HG03095 (cell line): ENCODE results near the gene RAB27B.

Experiments
- ATAC-seq: cut with Tn5 transposase; IDR thresholded peaks from one replicate; pipeline ENCODE4 v1.9.1; 2021; ENCODE audit warnings: moderate library complexity; ENCODE audit not compliant: unreplicated experiment

The RAB27B gene

GRCh38 chr18:54859667-54860421 is 31.6 kb downstream of the RAB27B start:
- no peak for ATAC-seq

- ATAC-seq: no peak
Measured at GRCh38 chr18:54860941-54861340, 32.7 kb downstream of the RAB27B start.

- ATAC-seq: no peak
Measured at GRCh38 chr18:54867131-54867530, 38.9 kb downstream of the RAB27B start.

GRCh38 chr18:54871231-54871630 is 43.0 kb downstream of the RAB27B start:
- ATAC-seq: no peak

GRCh38 chr18:54872681-54873080 is 44.4 kb downstream of the RAB27B start:
- no peak for ATAC-seq

GRCh38 chr18:54873884-54874255 is 45.6 kb downstream of the RAB27B start:
- ATAC-seq: no peak

- no peak for ATAC-seq
Measured at GRCh38 chr18:54875063-54875462, 46.8 kb downstream of the RAB27B start.

- ATAC-seq: no peak
Measured at GRCh38 chr18:54877076-54877475, 48.8 kb downstream of the RAB27B start.

GRCh38 chr18:54878159-54878622 is 49.9 kb downstream of the RAB27B start:
- no peak for ATAC-seq

GRCh38 chr18:54878659-54879358 is 50.5 kb downstream of the RAB27B start:
- ATAC-seq: no peak

GRCh38 chr18:54879691-54880090 is 51.4 kb downstream of the RAB27B start:
- ATAC-seq: no peak

- ATAC-seq: no peak
Measured at GRCh38 chr18:54880395-54881105, 52.3 kb downstream of the RAB27B start.

- no peak for ATAC-seq
Measured at GRCh38 chr18:54881229-54881768, 53.0 kb downstream of the RAB27B start.

GRCh38 chr18:54882318-54882717 is 54.0 kb downstream of the RAB27B start:
- no peak for ATAC-seq

GRCh38 chr18:54883816-54884604 is 55.7 kb downstream of the RAB27B start:
- ATAC-seq: no peak

GRCh38 chr18:54888378-54888777 is 60.1 kb downstream of the RAB27B start:
- no peak for ATAC-seq

GRCh38 chr18:54888933-54889332 is 60.7 kb downstream of the RAB27B start:
- no peak for ATAC-seq

GRCh38 chr18:54899500-54899899 is 71.2 kb downstream of the RAB27B start:
- no peak for ATAC-seq

- no peak for ATAC-seq
Measured at GRCh38 chr18:54900290-54900689, 72.0 kb downstream of the RAB27B start.

- ATAC-seq: no peak
Measured at GRCh38 chr18:54904581-54904980, 76.3 kb downstream of the RAB27B start.

GRCh38 chr18:54905629-54906028 is 77.4 kb downstream of the RAB27B start:
- no peak for ATAC-seq
